Fibroblast of skin of abdomen (primary cell): Measurements from ENCODE around the gene RAPGEF1.

Experiments used
- DNase-seq: peaks from one replicate; pipeline ENCODE4 v3.0.0-alpha.2; 2013

RAPGEF1 gene

DNA sequence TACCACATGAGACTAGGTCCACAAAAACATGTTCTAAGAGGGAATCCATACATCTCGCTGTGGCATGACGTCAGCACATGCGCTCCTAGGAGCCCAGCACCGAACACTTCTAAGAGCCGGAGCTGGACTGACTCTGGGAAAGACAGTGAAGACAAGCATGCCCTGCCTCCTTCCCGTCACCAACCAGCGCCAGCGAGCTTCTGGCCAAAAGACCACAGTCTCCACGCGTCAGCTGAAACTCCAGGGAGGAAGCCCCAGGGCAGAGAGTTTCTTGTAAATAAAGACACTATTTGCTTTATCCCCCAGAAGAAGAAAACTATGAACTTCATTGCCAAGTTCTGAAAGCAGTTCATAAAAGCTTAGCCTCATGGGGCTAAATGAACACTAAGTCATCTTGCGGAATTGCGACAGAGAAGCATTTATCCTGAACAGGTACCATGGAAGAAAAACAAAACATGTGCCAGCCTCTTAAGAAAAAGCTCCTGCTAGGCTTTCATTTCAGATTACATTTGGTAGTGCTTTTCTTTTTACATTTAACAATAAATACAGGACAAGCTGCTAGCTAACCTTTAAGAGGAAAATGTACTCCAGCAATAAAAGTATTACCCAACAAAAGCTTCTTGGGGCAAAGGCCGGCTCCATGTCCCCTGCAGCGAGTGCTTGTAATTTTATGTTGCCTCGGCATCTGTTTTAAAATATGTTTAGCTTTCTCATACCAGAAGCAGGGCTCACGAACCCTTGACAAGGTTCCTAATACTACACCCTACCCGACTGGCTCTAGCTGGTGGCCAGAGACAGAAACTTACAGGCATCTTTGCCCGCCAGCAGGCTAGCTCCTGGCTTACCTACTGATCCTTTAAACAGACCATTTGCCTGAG, 98.0 kb downstream of the RAPGEF1 start:
- DNase-seq = no peak

DNA sequence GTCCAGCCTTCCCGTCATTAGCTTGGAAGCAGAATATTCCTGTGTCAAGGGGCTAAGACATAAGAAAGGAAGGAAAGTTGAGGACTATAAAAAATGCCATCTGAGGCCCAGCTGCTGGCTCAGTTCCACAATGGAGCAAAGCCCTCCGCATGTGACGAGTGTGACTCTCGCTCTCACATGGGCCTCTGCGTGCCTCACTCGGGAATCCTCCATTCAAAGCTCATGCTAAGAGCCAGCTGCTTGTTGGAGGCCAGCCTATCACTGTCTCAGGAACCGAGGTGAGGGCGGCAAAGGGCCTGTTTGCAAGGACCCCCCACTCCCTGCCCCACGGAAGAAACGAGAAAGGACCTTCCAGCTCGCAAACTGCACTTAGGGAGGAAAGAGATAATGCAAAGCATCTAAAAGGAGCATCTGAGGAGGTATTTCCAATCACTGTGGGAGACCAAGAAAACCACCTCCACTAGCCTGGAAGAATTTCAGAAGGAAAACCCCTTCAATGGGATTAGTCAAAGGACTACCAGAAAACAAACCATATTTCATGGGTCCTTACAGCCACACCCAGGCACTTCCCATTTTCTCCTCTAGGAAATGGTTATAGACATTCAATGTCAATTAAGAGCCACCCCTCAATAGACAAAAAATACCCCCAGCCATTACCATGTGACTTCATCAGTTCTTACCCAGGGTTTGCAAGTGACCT, 99.3 kb downstream of the RAPGEF1 start:
- DNase-seq = peak; percentile 50

DNA sequence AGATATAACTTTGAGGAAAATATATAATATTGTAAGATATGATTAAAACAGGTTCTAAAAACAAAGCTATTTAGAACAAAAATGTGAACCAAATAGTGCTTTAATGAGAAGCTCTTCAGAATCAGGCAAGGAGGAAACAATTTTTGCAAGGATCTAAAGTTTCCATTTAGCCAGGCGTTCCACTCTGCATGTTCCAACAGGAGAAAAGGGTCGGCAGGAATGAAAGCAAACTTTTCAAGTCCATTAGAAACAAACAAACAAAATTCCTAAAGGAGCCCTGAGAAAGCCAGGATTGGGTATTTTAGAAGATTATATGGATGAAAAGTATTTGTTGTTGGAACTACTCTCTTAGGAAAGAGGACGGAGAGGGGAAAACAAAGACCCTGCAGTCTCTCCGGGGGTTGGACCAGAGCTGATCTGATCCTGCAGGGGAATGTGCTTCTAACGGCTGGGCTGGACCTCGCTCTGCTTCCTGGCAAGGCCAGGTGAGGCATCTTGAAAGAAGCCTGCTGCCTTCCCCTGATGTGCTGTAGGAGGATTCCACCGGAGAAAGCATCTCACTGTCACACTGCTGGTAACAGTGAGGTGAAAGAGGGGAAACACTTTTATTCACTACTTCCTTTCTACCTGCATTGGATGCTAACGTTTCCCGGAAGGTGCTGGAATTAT, 100.0 kb downstream of the RAPGEF1 start:
- no peak for DNase-seq

- no peak for DNase-seq
Measured at GRCh38 chr9:131636593-131636992, 103.3 kb downstream of the RAPGEF1 start.

DNA sequence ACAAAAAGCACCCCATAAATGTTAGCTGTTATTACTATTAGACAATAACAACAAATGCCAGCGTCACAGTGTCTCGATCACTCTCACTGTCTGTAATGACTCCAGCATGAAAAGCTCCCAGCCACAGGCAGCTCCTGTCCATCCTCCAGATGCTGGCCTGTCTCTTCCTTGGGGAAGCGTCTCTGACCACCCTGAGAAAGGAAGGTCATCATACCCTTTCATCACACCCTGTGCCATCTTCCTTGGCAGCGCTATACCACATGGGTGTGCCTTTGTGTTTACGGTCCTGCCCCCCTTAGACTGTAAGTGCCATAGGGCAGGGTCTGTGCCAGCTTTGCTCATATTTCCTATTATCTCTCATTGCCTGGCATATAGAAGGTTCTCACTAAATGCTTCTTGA, 104.0 kb downstream of the RAPGEF1 start:
- DNase-seq = no peak

DNA sequence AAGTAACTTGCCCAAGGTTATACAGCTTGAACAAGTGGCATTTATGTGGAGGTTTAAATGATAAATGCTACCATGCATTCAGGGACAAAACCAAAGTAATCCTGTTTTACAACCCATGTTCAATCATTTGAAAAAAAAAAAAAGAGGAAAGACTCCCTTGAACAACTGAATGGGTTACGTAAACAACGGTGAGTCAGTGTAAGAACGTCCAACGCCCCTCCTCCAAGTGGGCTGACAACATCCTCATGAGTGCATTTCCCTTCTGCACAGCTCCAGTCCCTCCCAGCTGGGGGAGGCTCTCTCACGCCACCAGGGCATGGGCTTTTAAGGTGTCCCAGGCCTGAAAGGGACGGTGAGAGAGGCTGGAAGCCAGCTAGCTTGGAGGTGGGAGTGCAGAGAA, 104.6 kb downstream of the RAPGEF1 start:
- DNase-seq = peak; percentile 95

- peak; percentile 78 for DNase-seq
Measured at GRCh38 chr9:131633491-131634031, 106.3 kb downstream of the RAPGEF1 start.

- no peak for DNase-seq
Measured at GRCh38 chr9:131631306-131631705, 108.6 kb downstream of the RAPGEF1 start.

- no peak for DNase-seq
Measured at GRCh38 chr9:131630205-131630831, 109.6 kb downstream of the RAPGEF1 start.

DNA sequence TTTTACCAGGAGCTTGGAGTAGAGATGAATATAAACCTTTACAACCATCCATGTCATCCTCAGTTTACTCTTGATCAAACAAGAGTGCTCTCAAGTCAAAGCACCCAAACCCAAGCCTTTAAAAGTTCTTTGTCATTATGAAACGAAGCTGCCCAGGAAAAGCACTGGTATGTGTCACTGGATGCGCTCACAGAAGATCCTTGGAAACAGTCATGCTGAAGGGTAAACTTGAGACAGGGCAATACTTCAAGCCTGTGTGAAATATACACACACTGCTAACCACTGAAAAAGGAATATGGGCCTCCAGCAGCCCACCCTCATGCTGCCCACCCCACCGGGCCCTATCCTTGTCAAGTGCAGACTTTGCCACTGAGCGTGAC, 110.1 kb downstream of the RAPGEF1 start:
- no peak for DNase-seq

GRCh38 chr9:131629226-131629500, 110.7 kb downstream of the RAPGEF1 start:
- DNase-seq = no peak

DNA sequence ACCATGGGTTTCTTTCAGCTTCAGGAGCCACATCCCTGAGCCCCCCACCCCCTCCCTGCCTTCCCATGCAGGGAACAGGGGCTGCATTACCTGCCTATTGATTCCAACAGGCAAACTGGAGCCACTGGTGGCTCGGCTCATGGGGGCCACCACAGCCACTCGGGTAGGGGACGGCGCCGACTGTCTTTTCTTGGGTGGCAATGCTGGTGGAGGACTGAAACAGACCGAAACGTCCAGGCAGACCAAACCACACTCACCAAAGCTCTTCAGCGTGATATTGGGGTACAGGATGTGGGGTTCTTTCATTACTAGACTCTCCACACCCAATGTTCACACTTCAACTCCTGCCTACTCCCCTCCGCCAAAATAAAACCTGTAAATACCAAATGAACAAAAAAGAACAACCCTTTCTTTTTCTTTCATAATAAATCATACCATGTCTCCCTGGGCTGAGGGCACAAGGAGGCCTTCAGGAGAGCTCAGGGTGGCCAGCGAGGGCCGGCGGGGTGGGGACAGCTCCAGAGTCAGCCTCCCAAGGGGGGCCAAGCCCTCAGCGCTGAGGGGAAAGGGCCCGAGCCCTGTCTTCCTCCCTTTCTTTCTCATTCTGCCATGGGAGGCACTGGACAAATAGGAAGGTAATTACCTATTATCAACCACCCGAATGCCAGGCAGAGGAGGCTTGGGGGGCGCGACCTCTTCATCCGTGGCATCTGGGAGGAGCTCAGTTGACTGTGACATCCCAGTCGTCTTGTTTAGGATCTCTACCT, 111.2 kb downstream of the RAPGEF1 start:
- DNase-seq = no peak

DNA sequence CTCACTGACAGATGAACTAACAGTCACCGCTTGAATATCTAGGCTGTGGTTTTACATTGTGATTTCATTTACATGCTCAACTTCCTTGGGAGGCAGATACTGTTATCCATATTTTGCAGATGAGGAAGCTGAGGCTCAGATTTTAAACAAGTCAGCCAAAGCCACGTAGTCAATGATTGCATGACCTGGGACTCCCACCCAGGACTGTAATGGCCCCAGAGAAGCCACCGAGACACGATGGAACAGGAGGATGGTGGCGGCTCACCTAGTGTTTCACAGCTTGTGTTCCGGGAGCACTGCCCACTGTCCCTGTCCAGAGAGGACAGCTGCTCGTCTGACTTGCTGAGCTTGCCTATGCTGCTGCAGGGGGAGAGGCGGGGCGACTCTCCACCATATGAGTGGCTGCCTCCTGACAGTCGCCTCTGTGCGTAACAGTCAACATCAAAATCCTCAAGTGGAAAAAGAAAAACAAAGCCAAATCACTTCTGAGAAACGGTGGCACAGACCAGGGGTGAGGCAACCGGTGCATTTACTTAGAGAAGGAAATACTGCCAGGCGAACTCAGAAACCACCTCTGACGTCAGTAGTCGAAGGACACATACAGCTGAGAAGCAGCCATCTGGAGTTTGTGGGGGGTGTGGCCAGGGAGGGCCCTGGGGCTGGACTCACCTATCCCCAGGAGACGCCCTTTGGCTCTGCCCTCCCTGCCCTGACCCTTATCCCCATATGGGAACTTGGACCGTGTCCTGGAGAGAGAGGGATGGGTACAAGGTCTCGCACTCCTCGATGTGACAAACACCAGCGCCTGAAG, 112.0 kb downstream of the RAPGEF1 start:
- peak; percentile 85 for DNase-seq

DNA sequence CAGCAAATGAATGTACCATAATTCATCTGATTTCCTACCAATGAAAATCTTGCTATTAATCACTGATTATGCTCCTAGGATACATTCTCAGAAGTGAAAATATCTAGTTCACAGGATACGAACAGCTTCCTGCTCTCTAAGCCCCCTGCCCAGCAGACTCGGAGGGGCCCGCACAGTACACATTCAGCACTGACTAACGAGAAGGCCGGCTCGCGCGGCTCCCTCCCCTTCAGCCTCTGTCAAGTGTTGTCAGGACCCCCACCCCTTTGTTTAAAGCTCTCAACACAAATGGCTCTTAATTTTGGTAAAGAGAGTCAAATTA, 112.6 kb downstream of the RAPGEF1 start:
- DNase-seq = no peak

DNA sequence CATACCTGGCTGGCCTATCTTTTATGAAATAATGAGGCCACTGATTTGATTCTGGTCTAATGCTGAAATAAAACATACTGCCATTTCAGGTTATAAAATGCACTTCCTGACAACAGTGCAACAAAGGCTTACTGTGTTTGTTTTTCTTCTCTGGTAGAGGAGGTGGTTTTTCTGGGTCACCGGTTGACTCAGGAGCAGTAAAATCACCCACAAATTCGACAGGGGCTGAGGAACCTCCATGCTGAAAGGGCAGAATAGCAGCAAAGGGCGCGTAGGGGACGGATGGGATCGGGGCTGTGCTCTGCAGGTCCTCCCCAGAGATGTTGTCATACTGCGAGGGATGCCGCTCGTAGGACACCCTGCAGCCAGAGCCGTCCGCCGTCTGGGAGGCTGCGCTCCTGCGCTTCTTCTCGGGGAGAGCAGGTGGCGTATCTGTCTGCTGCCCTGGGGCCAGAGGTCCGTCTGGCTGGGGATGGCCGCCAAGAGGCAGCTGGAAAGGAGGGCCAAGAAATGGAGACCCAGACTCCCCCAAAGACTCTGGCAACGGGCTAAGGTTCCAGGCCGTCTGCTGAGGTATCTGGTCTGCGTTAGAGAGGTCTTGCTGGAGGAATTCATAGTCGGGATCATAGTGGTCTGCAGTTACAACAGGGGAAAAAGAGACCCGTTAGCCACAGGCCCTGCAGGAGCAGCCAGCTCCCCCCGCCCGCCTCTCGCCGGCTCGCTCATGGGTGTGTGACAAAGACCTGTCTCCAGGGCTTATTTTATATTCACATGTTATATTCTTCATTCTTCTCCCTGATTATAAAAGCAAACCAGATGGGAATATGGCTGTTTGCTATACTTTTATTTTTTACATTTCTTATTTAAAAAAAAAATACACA, 113.8 kb downstream of the RAPGEF1 start:
- no peak for DNase-seq

DNA sequence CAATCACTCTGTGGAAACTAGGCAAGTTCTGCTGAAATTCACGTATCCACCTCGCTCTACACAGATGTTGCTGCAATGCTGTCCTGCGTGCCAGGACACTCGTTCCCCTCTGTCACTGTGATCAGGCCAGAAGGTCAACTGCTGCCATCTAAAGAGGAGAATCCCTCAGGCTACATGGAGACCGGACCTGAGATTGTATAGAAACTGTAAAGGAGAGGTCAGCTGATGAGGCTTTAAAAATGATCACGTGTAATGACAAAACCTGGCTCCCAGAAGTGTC, 114.4 kb downstream of the RAPGEF1 start:
- DNase-seq = no peak

DNA sequence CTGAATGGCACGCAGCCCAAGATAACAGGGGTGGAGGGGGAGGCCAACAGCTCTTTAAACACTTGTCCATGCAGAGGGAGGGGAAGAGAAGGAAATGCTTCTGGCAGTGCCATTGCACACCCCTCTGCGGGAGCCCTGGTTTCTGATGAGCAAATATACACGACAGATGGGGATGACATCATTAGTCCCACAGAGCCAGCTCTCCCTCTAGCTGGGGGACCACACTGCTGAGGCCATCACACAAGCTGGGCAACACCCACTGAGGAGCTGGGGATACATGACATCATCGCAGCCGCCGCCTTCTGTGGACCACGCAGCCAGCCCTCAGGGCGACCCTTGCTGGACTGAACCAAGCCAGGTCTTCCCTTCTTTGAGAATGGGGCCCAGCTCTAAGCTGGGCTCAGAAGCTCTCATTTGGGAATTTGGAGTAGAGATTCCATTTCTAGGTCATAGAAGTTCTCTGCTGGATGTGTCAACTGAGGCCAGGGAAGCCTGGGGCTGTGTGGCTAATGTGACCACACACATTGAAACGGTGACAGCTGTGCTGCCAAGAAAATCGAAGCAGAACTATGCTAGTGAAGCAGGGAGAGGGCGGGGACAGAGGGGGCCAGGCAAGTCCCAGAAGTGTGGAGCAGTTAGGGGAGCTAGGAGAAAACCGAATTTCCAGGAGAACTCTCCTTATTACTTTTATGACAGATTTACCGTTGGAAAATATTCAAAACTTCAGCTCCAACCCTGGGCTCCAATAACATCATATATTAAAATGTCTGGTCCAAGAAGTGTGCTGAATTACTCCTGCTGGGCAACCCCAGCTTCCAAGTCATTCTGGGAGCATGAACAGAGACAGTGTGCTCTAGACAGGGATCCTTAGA, 115.0 kb downstream of the RAPGEF1 start:
- peak; percentile 29 for DNase-seq

GRCh38 chr9:131623655-131624330, 116.1 kb downstream of the RAPGEF1 start:
- no peak for DNase-seq

DNA sequence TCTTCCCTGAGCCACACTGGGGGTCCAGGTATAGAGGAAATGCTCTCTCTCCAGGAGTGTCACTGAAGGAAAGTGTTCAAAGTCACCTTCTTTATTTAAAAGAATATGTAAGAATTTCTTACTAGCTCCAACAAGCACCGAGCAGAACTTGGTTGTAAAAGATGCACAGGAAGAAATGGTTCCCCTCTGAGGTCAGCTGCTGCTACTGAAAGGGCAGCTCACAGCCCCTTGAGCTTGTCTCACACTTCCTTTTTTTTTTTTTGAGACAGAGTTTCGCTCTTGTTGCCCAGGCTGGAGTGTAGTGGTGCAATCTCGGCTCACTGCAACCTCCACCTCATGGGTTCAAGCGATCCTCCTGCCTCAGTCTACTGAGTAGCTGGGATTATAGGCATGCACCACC, 117.4 kb downstream of the RAPGEF1 start:
- DNase-seq = no peak
